HUES6 (cell line): ENCODE measurements around the gene PPP1R13L.

Source experiments
- H3K27ac ChIP-seq: 2 replicates; pipeline ENCODE4 v1.7.0; 2013; ENCODE audit warnings: low read depth, mild to moderate bottlenecking, low read length, inconsistent platforms
- H3K27me3 ChIP-seq: 2 replicates; pipeline ENCODE4 v1.6.1; 2013; ENCODE audit warnings: low read length; ENCODE audit not compliant: control insufficient read depth, insufficient read depth
- H3K36me3 ChIP-seq: 2 replicates; pipeline ENCODE4 v1.6.1; 2013; ENCODE audit warnings: low read length; ENCODE audit not compliant: control insufficient read depth, insufficient read depth
- H3K4me1 ChIP-seq: 2 replicates; pipeline ENCODE4 v1.6.1; 2013; ENCODE audit warnings: low read length; ENCODE audit not compliant: control insufficient read depth, insufficient read depth
- H3K4me3 ChIP-seq: 2 replicates; pipeline ENCODE4 v1.5.1; 2013; ENCODE audit warnings: low read depth, low read length
- H3K9ac ChIP-seq: one replicate; pipeline ENCODE4 v1.6.1; 2013; ENCODE audit warnings: mild to moderate bottlenecking, low read length
- H3K9me3 ChIP-seq: 2 replicates; pipeline ENCODE4 v1.6.1; 2013; ENCODE audit warnings: low read depth, low read length; ENCODE audit not compliant: control insufficient read depth, insufficient read depth

PPP1R13L gene

GRCh38 chr19:45391346-45391745 is 13.5 kb downstream of the PPP1R13L start:
- H3K4me3 ChIP-seq: no peak overlapping the region
- no peaks in the 10 kb centered on the region for H3K9me3 ChIP-seq
- H3K27ac ChIP-seq: no peak overlapping the region
- H3K36me3 ChIP-seq: peaks cover 14% of the 10 kb centered on the region
- H3K4me1 ChIP-seq: no peaks in the 10 kb centered on the region
- H3K9ac ChIP-seq: no peak overlapping the region
- peaks cover 4% of the 10 kb centered on the region for H3K27me3 ChIP-seq

- Histone ChIP-seq H3K27me3 (peaks cover 17% of the 10 kb centered on the region), H3K36me3 (peaks cover 6% of the 10 kb centered on the region; the same call in 1 of the 2 replicates), H3K27ac (no peak overlapping the region), H3K4me1 (no peaks in the 10 kb centered on the region), H3K4me3 (peak overlapping the region; percentile 36; the same call in 1 of the 2 replicates), H3K9ac (no peak overlapping the region), H3K9me3 (no peaks in the 10 kb centered on the region)
These were observed 19.3 kb downstream of the PPP1R13L start for GRCh38 chr19:45385392-45386221.

- Histone ChIP-seq H3K9ac (no peak overlapping the region), H3K4me1 (no peaks in the 10 kb centered on the region), H3K36me3 (0 out of 2 replicates have a peak, but pooled peaks cover 2% of the 10 kb centered on the region), H3K27me3 (peaks cover 17% of the 10 kb centered on the region), H3K9me3 (no peaks in the 10 kb centered on the region), H3K27ac (no peak overlapping the region), H3K4me3 (no peak overlapping the region)
These were observed 22.4 kb downstream of the PPP1R13L start for GRCh38 chr19:45382426-45382825.

- Histone ChIP-seq H3K27me3 (peaks cover 4% of the 10 kb centered on the region), H3K4me1 (peaks cover 3% of the 10 kb centered on the region; the same call in 1 of the 2 replicates), H3K27ac (no peak overlapping the region), H3K9ac (no peak overlapping the region), H3K4me3 (no peak overlapping the region), H3K9me3 (no peaks in the 10 kb centered on the region), H3K36me3 (no peaks in the 10 kb centered on the region)
These were observed 24.8 kb downstream of the PPP1R13L start for GRCh38 chr19:45380107-45380506.

- Histone ChIP-seq H3K27ac (peak overlapping the region; percentile 74; the same call in 1 of the 2 replicates), H3K4me3 (no peak overlapping the region), H3K4me1 (peaks cover 3% of the 10 kb centered on the region; the same call in 1 of the 2 replicates)
These were observed 28.7 kb downstream of the PPP1R13L start for GRCh38 chr19:45376045-45376724.

GRCh38 chr19:45370410-45371204 is 34.3 kb downstream of the PPP1R13L start, which contains the start of gene ERCC2:
ERCC2 (minus strand) TSS chr19:45370573; CDS start chr19:45370540, 33 bp downstream.
- Histone ChIP-seq H3K4me3 (peak within 1 kb of the TSS; percentile 88), H3K9ac (peak within 1 kb of the TSS; percentile 90), H3K9me3 (no peaks in the 10 kb centered on the region), H3K4me1 (no peaks in the 10 kb centered on the region), H3K27ac (peak within 1 kb of the TSS; percentile 34; the same call in 1 of the 2 replicates), H3K36me3 (peaks cover 23% of the 10 kb centered on the region), H3K27me3 (no peaks in the 10 kb centered on the region)

More at GRCh38 chr19:45376045-45376724, 28.7 kb downstream of the PPP1R13L start:
- Histone ChIP-seq H3K27me3 (no peaks in the 10 kb centered on the region), H3K36me3 (no peaks in the 10 kb centered on the region), H3K9ac (no peak overlapping the region), H3K9me3 (no peaks in the 10 kb centered on the region)

- H3K4me1 ChIP-seq: no peaks in the 10 kb centered on the region
- no peaks in the 10 kb centered on the region for H3K9me3 ChIP-seq
- no peak overlapping the region for H3K9ac ChIP-seq
- H3K27ac ChIP-seq: no peak overlapping the region
- 0 out of 2 replicates have a peak overlapping the region, but pooled peaks have one; percentile 5 for H3K4me3 ChIP-seq
- peaks cover 39% of the 10 kb centered on the region for H3K36me3 ChIP-seq
- H3K27me3 ChIP-seq: no peaks in the 10 kb centered on the region
These were observed 36.0 kb downstream of the PPP1R13L start for GRCh38 chr19:45368737-45369340.

GRCh38 chr19:45368127-45368526 is 36.7 kb downstream of the PPP1R13L start:
- Histone ChIP-seq H3K4me3 (no peak overlapping the region), H3K9ac (no peak overlapping the region), H3K9me3 (no peaks in the 10 kb centered on the region), H3K36me3 (peaks cover 46% of the 10 kb centered on the region), H3K27me3 (no peaks in the 10 kb centered on the region), H3K4me1 (no peaks in the 10 kb centered on the region), H3K27ac (no peak overlapping the region)

- no peaks in the 10 kb centered on the region for H3K27me3 ChIP-seq
- H3K4me3 ChIP-seq: no peak overlapping the region
- peaks cover 68% of the 10 kb centered on the region for H3K36me3 ChIP-seq
- no peaks in the 10 kb centered on the region for H3K9me3 ChIP-seq
- no peaks in the 10 kb centered on the region for H3K4me1 ChIP-seq
- no peak overlapping the region for H3K9ac ChIP-seq
- H3K27ac ChIP-seq: no peak overlapping the region
These were observed 40.2 kb downstream of the PPP1R13L start for GRCh38 chr19:45364696-45365095.

- no peaks in the 10 kb centered on the region for H3K27me3 ChIP-seq
- no peak overlapping the region for H3K27ac ChIP-seq
- H3K4me1 ChIP-seq: no peaks in the 10 kb centered on the region
- no peak overlapping the region for H3K9ac ChIP-seq
- peaks cover 75% of the 10 kb centered on the region for H3K36me3 ChIP-seq
- no peak overlapping the region for H3K4me3 ChIP-seq
- H3K9me3 ChIP-seq: no peaks in the 10 kb centered on the region
These were observed 40.9 kb downstream of the PPP1R13L start for GRCh38 chr19:45363861-45364459.
